GM18507 (cell line): ENCODE results near the gene L3HYPDH.

Source experiments
- DNase-seq: peaks from one replicate; pipeline ENCODE4 v3.0.0; 2011; ENCODE audit warnings: low read depth; ENCODE audit not compliant: insufficient read length; ENCODE audit errors: extremely low spot score
- FAIRE-seq: peaks from 2 replicates; lab custom pipeline; 2011; peaks lifted over from hg19 to GRCh38; lab: Jason Lieb, UNC

The L3HYPDH gene

GRCh38 chr14:59435101-59435500 lies 49.1 kb downstream of the L3HYPDH start:
- DNase-seq (no peak), FAIRE-seq (no peak)

DNA sequence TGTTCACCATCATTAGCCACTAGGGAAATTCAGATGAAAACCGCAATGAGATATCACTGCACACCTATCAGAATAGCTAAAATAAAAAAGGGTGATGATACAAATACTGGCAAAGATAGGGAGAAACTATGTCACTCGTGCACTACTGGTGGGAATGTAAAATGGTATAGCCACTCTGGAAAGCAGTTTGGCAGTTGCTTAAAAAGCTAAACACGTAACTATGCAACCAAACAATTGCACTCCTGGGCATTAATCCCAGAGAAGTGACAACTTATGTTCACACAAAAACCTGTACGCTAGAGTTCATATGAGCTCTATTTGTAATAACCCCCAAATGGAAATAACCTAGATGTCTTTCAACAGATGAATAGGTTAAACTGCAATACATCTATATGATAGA lies 54.4 kb downstream of the L3HYPDH start:
- FAIRE-seq, result no peak
- DNase-seq, result no peak

- DNase-seq (no peak), FAIRE-seq (no peak)
Measured at GRCh38 chr14:59428581-59429012, 55.6 kb downstream of the L3HYPDH start.

- no peak for DNase-seq
- FAIRE-seq, result no peak
Measured at GRCh38 chr14:59427653-59428580, 56.3 kb downstream of the L3HYPDH start.

GRCh38 chr14:59425322-59425935 lies 58.8 kb downstream of the L3HYPDH start:
- no peak for DNase-seq
- FAIRE-seq, result no peak

GRCh38 chr14:59424341-59425071 lies 59.7 kb downstream of the L3HYPDH start:
- DNase-seq, result no peak
- FAIRE-seq, result no peak
